ENCODE data around the gene WDR86.
A peak's percentile ranks its signal among the peaks of the same experiment; 100 is the strongest.

WDR86 gene

DNA sequence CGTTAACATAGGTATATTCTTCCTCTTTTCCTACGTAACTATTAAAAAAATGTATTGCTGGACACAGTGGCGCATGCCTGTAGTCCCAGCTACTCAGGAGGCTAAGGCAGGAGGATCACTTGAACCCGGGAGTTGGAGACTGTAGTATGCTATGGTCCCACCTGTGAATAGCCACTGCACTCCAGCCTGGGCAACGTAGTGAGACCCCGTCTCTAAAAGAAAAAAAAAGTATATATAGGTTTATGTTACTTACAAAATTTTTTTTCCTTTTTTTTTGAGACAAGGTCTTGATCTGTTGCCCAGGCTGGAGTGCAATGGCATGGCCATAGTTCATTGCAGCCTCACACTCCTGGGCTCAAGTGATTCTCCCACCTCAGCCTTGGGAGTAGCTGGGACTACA is 62.6 kb downstream of the WDR86 start:
- no peak for DNase-seq (ENCODE audit: low spot score)

DNA sequence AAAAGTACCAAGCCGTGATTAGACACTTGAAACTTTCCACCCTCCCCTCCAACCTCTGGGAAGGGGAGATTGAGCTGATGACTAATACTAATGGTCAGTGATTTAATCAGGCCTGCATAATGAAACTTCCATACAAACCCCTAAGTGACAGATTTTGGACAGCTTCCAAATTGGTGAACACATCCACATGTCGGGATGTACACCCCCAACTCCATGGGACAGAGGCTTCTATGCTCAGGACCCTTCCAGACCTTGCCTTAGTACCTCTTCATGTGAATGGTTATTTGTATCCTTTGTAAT is 63.4 kb downstream of the WDR86 start:
- no peak for DNase-seq (ENCODE audit: low spot score)

DNA sequence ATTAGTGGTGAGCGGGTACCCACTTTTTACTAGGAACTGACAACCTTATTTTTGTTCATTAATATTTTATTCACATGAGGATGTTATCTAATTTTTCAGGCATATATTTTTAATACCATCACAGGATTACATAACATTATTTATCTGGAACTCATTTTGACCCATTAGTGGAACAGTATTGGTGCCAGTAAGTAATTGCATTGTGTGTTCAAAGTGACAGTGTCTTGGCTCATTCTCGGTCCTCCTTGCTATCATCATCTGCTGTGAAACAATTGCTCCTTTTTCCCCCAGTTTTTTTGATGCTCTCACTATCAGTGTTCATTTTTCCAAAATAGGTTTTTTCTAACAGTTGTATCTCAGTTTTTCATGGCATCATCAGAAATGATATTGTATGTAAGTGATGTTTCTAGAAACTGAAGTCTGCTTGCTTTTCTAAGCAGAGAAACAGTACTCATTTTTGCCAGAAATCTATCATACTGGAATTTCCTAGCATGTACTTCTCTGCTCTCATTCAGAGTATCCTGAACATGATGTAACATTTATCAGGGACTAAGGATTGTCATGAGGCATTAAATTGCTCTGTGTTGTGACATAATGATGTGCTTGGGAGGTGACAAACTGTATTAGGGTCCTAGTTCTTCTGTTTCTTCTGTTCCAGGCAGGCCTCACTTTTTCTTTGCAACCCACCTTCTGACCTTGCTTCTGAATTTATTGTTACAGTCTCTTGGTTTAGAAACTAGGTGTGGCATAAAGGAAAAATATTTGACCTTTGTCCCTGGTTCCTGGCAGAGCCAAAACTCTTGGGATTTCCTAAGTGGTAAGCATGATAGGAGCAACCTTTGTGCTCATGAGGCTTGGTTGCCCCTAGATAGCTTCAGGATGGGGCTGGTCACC is 64.0 kb downstream of the WDR86 start:
- no peak for DNase-seq (ENCODE audit: low spot score)

DNA sequence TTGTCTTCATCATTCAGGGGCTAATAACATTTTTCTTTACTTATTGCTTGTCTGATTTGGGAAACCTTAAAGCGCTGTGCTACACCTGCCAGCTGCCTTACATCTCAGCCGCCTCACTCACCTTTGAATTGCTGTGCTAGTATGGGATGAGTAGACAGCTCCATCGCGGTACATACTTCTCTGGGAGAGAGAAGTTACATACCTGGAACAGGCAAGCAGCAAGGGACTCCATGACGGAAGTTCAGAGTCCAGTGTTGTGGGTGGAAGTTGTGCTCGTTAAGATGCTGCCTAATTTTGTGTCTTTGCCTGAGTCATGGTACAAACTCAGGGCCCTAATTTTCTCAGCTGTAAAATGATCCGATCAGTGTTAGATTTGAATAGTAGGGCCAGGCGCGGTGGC is 66.3 kb downstream of the WDR86 start:
- DNase-seq (ENCODE audit: low spot score) = no peak

DNA sequence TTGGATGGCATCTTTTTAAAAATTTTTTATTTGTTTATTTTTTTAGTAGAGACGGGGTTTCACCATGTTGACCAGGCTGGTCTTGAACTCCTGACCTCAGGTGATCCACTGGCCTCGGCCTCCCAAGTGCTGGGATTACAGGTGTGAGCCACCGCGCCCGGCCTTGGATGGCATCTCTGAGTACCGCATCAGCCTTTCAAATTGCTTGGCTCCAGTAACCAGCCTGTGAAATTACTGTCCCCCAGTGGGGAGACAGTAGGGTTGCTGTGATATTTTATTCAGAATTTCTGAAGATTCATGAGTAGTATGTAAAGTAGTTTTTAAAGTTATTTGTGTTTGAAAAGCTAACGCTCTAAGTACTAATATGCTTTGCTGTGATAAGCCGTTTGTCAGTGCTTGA is 67.0 kb downstream of the WDR86 start:
- no peak for DNase-seq (ENCODE audit: low spot score)

DNA sequence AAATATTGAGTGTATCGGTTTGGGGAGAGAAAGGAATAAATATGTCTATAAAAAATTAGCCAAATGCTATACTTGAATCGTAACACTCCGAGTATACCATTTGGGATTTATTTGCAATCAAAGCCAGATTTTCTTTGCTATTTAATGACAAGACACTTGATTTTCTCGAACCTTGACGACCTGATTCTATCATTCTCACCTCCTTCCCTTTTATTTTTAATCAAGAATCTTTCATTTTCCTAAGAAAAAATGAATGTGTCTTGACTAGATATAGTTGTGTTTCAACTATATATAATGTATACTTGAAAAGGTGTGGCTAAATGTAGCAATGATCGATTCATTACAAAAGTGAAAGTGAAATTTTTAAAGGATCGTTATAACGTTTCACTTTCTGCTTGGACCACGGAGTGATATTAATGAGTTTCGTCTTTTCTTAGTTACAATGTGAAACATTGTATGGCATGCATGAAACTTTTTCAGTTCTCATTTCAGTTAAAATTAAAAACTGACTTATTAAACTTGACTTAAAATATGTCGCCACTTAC is 67.7 kb downstream of the WDR86 start:
- no peak for DNase-seq (ENCODE audit: low spot score)

DNA sequence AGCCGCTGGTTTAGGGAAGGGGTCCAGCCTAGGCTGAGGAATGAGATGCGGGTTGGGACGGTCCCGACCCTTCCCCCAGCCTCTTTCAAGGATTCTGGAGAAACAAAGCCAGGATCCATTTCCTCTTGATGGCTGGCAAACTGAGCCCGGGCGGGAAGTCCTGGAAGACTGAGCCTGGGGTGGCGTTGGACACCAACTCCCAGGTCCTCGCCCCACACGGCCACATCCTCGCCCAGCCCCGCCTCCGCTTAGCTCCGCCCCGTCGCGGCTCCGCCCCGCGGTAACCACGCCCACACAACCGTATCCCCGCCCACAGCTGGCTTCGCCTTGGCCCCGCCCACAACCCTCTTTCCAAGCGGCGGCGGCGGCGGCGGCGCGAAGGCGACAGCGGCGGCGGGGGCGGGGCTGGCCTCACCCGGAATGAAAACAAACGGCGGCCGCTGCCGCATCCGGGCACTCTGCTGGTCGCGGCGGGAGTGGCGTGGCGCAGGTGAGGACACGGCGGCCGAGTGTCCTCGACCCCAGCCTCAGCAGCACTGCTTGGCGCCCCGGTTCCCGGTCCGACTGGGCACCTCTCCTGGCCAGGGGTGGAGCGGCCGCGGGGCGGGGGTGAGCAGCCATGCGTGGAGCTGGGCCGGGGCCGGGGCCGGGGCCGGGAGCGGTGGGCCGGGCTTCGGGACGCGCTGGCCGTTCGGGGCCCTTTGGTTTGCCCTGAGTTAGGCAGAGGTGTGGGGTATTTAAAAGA is 68.3 kb downstream of the WDR86 start, which contains the start of gene NUB1:
Gene NUB1, plus strand, starts transcription at position 456 of the 745 bp plus-strand sequence. CDS start 3,538 bp downstream, outside the sequence.
- peak; percentile 87 for DNase-seq (ENCODE audit: low spot score)

DNA sequence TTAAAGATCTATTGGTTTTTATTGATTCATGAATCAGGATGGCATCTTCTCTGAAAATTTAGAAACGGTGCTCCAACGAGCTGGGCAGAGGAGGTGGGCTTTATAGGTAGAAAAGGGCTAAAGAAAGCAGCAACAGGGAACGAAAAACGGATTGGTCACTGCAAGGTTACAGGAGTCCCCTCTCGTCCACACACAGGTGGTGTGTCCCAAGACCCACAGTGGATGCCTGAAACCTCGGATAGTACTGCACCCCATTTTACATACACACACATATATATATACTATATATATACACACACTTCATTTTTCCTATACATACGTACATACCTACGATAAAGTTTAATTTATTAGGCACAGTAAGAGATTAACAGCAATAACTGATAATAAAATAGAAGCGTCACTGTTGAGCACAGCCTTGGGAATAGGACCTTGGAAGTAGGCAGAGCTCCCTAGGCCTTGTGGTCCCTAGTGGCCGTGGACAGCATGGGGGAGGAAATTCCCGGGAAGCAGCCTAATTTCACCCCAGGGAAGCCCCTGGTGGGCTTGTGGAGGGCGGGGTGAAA is 69.0 kb downstream of the WDR86 start:
- DNase-seq (ENCODE audit: low spot score) = no peak

DNA sequence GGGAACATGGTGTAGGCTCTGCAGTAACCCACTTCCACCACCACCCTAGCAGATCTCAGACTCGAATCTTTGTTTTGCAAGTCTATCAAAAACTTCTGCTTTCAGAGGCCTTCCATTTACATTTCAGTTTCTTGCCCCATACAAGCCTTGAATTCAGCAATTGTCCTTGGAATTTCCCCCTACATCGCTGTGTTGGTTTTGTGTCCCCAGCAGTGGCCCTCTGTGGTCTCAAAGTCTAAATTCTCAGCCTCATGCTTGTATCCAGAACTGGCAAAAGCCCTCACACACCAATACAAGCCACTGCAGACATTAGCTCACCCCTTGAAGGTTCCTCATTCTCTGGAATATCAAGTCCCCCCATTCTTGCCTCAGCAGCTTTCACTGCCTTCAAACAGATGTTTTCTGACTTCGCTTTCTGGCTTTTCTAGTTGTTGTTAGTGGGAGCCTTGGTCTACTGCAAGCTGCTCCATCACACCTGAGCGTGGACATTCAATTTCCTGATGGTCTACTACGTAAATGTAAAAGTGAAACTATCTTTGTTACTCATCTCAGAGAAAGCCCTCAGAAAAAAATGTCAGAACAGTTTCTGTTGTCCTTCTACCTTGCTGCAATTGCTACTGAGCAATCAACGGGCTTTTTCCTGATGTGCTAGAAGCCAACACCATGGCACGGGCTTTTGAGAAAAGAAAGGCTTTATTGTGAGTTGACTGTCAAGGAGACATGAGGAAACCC is 70.0 kb downstream of the WDR86 start:
- no peak for DNase-seq (ENCODE audit: low spot score)

DNA sequence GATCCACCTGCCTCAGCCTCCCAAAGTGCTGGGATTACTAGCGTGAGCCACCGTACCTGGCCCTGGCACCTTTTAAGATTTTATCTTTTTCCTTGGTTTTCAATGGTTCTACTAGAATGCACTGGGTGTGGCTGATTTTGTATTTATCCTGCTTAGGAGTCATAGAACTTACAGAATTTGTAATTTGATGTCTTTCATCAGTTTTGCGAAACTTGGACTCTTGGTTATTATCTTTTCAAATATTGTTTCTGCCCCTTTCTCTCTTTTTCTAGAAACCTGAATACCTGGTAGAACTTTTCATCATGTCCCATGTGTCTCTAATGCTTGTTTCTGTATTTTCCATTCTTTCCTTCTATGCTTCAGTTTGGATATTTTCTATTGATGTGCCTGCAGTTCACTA is 71.0 kb downstream of the WDR86 start:
- DNase-seq (ENCODE audit: low spot score) = no peak

DNA sequence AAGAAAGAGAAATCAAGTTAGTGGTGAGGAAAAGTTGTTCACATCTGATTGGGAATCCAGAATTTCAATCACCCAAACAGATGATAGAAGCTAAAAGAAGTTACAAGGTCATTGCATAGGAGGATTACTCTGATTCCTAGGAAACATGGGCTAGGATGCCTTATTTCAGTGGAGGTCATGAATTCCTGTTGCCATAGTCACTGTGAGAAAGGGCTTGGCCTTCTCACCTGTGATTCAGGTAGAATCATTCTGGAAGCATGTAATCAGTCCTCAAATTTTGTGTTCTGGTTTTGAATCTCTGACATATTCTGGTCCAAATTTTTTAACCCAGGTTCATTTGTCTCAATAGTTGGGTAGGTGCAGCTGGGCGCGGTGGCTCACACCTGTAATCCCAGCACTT is 72.5 kb downstream of the WDR86 start:
- no peak for DNase-seq (ENCODE audit: low spot score)

DNA sequence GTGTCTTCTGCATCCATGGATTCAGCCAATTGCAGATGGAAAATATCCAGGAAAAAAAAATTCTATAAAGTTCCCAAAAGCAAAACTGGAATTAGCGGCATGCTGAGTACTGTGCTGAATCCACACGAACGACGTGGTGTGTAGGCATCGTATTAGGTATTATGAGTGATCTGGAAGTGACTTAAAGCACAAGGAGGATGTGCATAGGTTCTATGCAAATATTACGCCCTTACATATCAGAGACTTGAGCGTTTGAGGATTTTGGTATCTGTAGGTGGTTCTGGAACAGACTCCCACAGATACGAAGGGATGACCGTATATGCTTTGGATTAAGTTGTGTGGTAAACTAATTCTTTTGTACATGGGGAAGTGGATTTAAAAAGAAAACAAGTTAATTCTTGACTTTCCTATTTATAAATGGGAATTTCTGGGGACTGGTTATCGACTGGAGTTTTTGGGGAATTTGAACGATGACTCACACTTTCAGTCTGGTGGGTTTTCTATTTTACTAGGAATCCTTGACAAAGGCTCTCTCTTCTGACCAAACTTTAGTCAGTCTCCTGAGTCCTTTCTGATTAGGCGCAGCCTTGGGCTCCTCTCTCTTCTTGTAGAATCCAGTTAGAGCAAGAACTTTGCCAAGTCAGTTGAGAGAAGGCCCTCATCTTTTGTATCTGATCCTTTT is 73.7 kb downstream of the WDR86 start:
- no peak for DNase-seq (ENCODE audit: low spot score)

DNA sequence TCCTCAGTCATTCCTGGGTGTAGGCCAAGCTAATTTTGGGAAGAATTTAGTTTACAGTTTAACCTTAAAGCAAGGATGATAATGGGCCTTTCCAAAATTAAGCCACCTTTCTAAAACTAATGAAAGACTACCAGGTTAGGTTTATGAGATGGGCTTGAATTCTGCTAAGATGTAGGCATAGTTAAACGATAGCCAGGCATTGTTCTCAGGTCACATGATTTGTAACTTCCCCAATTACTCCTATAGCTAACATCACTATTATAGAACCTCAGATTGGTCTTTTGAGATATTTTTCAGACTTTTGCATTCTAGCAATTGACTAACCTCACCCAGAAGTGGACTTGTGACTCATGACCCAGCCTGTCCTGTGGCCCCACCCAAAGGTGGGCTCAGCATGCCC is 75.2 kb downstream of the WDR86 start:
- DNase-seq (ENCODE audit: low spot score) = no peak
